Body of pancreas (tissue), 4 donors: ENCODE measurements around the gene MBP.

ENCODE experiments used
- POLR2A ChIP-seq, 3 donors: fragments of 450-650 bp; IDR thresholded peaks; one replicate each; pipeline ENCODE4 v1.6.1; 2016; ENCODE audit warnings: antibody characterized with exemption in 3 of 3, mild to moderate bottlenecking in 2 of 3
- TF ChIP-seq, protein P1 (sequence below), 7 experiments: fragments of 450-650 bp in 4 of 7; fragments of 200-600 bp in 3 of 7; sonication (generic) in 3 of 7; IDR thresholded peaks; one replicate each; pipeline ENCODE4 v1.5.1; 2016 to 2019; ENCODE audit warnings: antibody characterized with exemption in 7 of 7

DNA sequence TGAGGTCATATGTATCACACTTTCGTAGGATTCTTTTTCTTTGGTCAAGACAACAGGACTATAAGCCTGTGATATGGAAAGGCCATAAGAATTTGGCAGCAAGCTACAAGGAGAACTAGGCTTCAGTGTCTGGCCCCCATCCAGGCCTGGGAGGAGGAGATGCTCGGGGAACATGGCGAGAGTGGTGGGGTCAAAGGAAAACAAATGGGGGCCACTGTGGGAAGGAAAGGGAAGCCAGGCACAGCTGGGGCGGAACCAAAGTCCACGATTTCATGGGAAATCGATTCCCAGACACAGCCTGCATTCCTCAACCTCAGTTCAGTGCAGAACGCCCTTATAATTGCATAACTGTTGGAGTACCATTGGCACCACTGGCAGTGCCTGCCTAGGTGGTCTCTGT is 58.2 kb downstream of the MBP start:
- no peak for TF ChIP-seq POLR2A (IDR thresholded peaks at IDR 0.05)
- TF ChIP-seq, protein P1, sequence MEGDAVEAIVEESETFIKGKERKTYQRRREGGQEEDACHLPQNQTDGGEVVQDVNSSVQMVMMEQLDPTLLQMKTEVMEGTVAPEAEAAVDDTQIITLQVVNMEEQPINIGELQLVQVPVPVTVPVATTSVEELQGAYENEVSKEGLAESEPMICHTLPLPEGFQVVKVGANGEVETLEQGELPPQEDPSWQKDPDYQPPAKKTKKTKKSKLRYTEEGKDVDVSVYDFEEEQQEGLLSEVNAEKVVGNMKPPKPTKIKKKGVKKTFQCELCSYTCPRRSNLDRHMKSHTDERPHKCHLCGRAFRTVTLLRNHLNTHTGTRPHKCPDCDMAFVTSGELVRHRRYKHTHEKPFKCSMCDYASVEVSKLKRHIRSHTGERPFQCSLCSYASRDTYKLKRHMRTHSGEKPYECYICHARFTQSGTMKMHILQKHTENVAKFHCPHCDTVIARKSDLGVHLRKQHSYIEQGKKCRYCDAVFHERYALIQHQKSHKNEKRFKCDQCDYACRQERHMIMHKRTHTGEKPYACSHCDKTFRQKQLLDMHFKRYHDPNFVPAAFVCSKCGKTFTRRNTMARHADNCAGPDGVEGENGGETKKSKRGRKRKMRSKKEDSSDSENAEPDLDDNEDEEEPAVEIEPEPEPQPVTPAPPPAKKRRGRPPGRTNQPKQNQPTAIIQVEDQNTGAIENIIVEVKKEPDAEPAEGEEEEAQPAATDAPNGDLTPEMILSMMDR (IDR thresholded peaks at IDR 0.05) = no peak
